ENCODE data around the gene LRRC3. TPM values are rescaled to one million over a fixed set of nuclear protein-coding genes. Genes with fewer than 3 reads are reported as not detected.

The LRRC3 gene
- total RNA-seq, 3 donors from 2014 or later, result 1.6 to 6.4 (median 2.0) TPM

DNA sequence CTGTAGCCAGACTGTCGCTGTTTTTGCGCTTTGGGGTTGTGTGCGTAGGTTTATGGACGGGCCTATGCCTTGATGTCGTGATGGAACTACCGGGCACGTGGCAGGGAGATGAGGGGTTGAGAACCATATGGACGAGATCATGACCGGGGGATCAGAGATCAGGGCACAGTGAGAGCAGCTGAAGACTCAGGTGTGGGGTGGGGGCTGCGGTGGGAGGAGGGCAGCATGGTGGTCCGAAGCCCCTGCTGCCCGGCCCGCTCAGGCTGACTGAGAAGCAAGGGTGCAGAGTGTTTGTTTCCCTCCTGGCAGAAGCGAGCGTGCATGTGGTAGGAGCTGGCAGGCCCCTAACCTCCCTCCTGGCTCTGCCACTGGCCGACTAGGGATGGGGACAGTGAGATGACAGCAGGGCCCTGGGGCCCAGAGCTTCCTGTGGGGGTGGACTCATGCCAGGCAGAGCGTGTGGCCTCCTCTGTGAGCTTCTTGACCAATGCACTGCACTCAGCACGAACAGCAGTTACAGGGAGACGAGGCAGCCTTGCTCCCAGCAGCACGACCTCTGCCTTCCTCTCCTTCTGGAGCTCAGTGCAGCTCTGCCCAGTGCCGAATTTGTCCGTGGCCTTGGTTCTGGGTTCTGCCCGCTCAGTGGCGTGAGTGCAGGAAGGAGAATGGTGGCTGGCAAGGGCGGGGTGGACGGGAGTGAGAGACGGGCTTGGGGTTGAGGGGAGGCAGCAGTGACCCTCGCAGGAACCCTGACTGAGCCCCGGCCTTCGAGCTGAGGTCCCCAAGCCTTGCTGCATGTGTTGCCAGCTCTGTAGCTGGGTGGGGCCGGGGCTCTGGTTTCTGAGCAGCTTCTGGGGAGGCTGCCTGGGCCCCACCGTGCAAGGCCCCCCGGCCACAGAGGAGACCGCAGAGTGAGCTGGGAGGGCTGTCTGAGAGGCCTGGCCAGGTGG, 22.2 kb upstream of the LRRC3 start:
- no peak for TF ChIP-seq POLR2AphosphoS5 (IDR thresholded peaks at IDR 0.05)
- TF ChIP-seq POLR2A (IDR thresholded peaks at IDR 0.05), result no peak
- Histone ChIP-seq H3K36me3 (no peaks in the 10 kb centered on the region), H3K9me3 (peaks cover 5 to 16% of the 10 kb centered on the region in 2 donors), H3K27me3 (peaks cover 0 to 4% of the 10 kb centered on the region in 2 donors), H3K4me1 (no peaks in the 10 kb centered on the region), H3K27ac (no peak overlapping the region), H3K4me3 (no peak overlapping the region)
- intact Hi-C loops (cut with DNase I; ENCODE audit: low total_unique reads), result no loop called here
- DNase-seq (ENCODE audit: low spot score in 2 of 2), result peak in 1 of 2 donors; percentile 50

DNA sequence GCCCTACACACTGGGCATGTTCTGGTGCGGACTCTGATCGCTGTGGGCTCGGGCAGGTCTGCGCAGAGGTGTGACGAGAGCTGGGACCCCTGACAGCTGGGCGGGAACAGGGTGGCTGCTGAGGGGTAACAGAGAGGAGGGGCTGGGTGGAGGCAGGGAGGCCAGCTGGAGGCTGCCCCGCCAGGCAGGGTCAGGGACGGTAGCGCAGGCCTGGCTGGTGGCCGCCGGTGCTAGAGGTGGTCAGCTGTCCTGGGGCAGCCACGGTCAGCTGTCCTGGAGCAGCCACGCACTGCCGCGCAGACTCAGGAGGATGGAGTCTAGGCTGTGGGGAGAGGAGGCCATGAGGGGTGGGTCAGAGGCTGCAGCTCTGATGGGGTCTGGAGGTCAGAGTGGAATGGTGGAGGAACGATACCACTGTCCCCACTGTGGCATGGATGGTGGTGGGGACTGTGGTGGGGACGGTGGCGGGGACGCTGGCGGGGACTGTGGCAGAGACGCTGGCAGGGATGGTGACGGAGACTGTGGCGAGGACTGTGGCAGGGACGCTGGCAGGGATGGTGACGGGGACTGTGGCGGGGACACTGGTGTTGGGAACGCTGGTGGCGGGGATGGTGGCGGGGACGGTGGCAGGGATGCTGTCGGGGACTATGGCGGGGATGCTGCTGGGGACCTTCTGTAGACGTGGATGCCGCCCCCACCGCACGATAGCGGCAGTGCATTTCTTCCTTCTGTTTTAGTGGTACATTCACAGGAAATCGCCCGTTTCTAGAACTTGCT, 21.3 kb upstream of the LRRC3 start:
- intact Hi-C loops (cut with DNase I; ENCODE audit: low total_unique reads), result no loop called here
- H3K9me3 ChIP-seq, result peaks cover 5 to 10% of the 10 kb centered on the region in 2 donors
- peak in 1 of 2 donors; percentile 49 for DNase-seq (ENCODE audit: low spot score in 2 of 2)
- no peaks in the 10 kb centered on the region for H3K36me3 ChIP-seq
- H3K4me1 ChIP-seq, result no peaks in the 10 kb centered on the region
- TF ChIP-seq POLR2A (IDR thresholded peaks at IDR 0.05) (no peak), POLR2AphosphoS5 (IDR thresholded peaks at IDR 0.05) (no peak)
- TF ChIP-seq, protein P1, sequence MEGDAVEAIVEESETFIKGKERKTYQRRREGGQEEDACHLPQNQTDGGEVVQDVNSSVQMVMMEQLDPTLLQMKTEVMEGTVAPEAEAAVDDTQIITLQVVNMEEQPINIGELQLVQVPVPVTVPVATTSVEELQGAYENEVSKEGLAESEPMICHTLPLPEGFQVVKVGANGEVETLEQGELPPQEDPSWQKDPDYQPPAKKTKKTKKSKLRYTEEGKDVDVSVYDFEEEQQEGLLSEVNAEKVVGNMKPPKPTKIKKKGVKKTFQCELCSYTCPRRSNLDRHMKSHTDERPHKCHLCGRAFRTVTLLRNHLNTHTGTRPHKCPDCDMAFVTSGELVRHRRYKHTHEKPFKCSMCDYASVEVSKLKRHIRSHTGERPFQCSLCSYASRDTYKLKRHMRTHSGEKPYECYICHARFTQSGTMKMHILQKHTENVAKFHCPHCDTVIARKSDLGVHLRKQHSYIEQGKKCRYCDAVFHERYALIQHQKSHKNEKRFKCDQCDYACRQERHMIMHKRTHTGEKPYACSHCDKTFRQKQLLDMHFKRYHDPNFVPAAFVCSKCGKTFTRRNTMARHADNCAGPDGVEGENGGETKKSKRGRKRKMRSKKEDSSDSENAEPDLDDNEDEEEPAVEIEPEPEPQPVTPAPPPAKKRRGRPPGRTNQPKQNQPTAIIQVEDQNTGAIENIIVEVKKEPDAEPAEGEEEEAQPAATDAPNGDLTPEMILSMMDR (IDR thresholded peaks at IDR 0.05), result no peak
- no peak overlapping the region for H3K27ac ChIP-seq
- no peak overlapping the region for H3K4me3 ChIP-seq
- peaks cover 0 to 4% of the 10 kb centered on the region in 2 donors for H3K27me3 ChIP-seq

DNA sequence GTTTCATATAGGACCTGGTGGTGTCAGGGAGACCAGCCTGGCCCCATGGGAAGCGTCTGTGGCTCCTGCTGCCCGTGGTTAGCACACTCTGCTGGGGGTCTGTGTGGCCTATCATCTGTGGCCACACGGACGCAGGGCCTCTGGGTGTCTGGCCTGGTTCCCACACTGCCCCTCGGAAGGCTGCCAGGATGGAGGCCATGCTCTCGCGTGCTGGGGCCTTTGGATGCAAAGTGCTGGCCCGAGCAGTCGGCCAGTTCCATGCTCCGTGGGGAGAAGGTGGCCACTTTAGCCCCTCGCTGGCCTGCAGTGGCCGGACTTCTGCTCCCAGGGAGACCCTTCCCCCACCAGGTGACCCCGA, 20.8 kb upstream of the LRRC3 start:
- Histone ChIP-seq H3K4me1 (no peaks in the 10 kb centered on the region), H3K9me3 (peaks cover 5 to 6% of the 10 kb centered on the region in 2 donors), H3K27ac (no peak overlapping the region), H3K4me3 (no peak overlapping the region), H3K27me3 (peaks cover 0 to 4% of the 10 kb centered on the region in 2 donors), H3K36me3 (no peaks in the 10 kb centered on the region)
- TF ChIP-seq, protein P1 (IDR thresholded peaks at IDR 0.05), result no peak
- TF ChIP-seq POLR2AphosphoS5 (IDR thresholded peaks at IDR 0.05) (no peak), POLR2A (IDR thresholded peaks at IDR 0.05) (no peak)
- intact Hi-C loops (cut with DNase I; ENCODE audit: low total_unique reads), result no loop called here
- no peak for DNase-seq (ENCODE audit: low spot score in 2 of 2)

DNA sequence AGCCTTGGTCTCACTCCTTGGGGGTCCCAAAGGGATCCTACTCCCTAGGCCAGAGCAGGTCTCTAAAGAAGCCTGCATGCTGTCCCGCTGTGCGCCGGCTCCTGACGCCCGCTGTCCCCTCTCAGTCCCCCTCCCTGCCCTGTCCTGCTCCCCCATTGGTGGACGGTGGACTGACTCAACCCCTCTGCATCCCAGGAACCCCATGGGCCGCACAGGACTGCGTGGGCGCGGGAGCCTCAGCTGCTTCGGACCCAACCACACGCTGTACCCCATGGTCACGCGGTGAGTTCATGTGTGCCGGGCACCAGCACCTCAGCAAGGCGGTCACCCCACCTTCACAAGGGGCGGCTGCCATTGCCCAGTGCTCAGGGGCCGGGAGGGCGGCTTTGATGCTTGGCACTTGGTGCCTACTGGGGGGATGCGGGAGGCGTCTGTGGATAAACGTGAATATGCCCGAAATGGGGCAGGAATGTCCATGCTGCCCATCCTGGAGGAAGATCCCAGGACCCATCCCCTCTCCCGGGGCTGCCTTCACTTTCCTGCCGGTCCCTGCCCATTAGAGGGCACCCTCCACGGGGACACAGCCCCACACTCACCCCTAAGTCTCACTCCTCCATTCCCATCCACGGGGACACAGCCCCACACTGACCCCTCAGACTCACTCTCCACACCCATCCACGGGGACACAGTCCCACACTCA, 20.2 kb upstream of the LRRC3 start:
- H3K4me1 ChIP-seq, result no peaks in the 10 kb centered on the region
- H3K27me3 ChIP-seq, result peaks cover 0 to 4% of the 10 kb centered on the region in 2 donors
- H3K27ac ChIP-seq, result no peak overlapping the region
- H3K36me3 ChIP-seq, result no peaks in the 10 kb centered on the region
- intact Hi-C loops (cut with DNase I; ENCODE audit: low total_unique reads), result no loop called here
- peak in 1 of 2 donors; percentile 45 for DNase-seq (ENCODE audit: low spot score in 2 of 2)
- TF ChIP-seq, protein P1 (IDR thresholded peaks at IDR 0.05), result no peak
- TF ChIP-seq POLR2AphosphoS5 (IDR thresholded peaks at IDR 0.05) (no peak), POLR2A (IDR thresholded peaks at IDR 0.05) (no peak)
- H3K9me3 ChIP-seq, result peaks cover 0 to under 1% of the 10 kb centered on the region in 2 donors
- no peak overlapping the region for H3K4me3 ChIP-seq

DNA sequence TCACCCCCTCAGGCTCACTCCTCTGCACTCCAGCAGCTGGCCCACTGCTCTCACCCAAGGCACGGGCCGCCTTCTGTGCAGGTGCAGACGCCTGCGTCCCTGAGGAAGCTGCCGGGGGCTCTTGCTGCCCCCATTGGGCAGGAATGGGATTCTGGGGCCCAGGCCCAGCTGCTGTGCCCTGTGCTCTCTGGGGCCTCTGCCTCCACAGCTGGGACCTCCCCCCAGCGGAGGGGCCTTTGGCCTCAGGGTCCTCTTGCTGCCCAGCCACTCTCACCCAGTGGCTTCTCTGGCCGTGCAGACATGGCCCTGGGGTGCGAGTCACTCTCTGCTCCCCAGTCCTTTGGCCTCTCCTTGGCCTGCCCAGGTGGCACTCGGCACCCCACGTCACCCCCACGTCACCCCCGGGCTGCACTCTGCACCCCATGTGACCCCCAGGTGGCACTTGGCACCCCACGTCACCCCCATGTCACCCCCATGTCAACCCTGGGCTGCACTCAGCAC, 19.1 kb upstream of the LRRC3 start:
- Histone ChIP-seq H3K4me1 (no peaks in the 10 kb centered on the region), H3K4me3 (no peak overlapping the region), H3K36me3 (no peaks in the 10 kb centered on the region), H3K27me3 (peaks cover 0 to 4% of the 10 kb centered on the region in 2 donors), H3K27ac (no peak overlapping the region), H3K9me3 (no peaks in the 10 kb centered on the region)
- TF ChIP-seq POLR2AphosphoS5 (IDR thresholded peaks at IDR 0.05) (no peak), POLR2A (IDR thresholded peaks at IDR 0.05) (no peak)
- TF ChIP-seq, protein P1 (IDR thresholded peaks at IDR 0.05), result no peak
- intact Hi-C loops (cut with DNase I; ENCODE audit: low total_unique reads), result no loop called here
- peak in 1 of 2 donors; percentile 43 for DNase-seq (ENCODE audit: low spot score in 2 of 2)

All from breast epithelium (tissue), 4 donors.